Measurements from ENCODE around the gene JUP.

DNA sequence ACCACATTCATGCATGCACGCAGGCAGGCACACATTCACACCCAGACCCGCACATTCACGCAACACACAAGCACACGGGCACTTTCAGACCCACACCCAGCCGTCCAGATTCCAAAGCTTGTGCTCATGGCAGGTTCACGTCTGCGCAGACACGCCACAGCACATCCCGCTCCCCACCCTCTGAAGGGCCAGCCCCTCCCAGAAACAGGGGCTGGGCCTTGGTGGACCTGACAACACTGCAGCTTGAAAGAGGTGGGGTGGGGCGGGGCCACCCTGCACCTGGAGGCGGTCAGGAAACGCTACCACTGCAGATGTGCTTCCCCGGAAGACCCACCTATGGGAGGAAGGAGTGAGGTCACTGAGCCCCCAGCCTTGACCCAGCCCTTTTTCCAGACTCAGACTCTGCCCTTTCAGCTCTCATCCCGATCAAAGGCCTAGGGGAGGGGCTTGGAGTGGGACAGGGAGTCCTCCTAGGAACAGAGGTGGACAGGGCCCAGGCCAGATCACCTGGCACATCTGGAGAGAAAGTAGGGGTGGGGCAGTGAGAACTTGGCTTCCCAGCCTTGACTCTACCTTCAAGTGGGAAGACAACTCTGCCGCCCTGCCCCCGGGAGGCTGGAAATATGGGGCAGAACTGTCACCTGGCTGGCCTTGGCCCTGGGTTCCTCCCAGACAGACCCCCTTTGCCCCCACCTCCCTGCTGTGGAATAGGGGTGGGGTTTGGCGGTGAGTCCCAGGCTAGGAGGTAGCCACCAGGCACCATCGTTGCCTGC, 14.3 kb upstream of the JUP start:
- TF ChIP-seq, protein P1, sequence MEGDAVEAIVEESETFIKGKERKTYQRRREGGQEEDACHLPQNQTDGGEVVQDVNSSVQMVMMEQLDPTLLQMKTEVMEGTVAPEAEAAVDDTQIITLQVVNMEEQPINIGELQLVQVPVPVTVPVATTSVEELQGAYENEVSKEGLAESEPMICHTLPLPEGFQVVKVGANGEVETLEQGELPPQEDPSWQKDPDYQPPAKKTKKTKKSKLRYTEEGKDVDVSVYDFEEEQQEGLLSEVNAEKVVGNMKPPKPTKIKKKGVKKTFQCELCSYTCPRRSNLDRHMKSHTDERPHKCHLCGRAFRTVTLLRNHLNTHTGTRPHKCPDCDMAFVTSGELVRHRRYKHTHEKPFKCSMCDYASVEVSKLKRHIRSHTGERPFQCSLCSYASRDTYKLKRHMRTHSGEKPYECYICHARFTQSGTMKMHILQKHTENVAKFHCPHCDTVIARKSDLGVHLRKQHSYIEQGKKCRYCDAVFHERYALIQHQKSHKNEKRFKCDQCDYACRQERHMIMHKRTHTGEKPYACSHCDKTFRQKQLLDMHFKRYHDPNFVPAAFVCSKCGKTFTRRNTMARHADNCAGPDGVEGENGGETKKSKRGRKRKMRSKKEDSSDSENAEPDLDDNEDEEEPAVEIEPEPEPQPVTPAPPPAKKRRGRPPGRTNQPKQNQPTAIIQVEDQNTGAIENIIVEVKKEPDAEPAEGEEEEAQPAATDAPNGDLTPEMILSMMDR (IDR thresholded peaks at IDR 0.05): no peak
- TF ChIP-seq EZH2 (IDR thresholded peaks at IDR 0.05) (no peak), EZH2phosphoT487 (IDR thresholded peaks at IDR 0.05) (no peak)
